Glutamatergic neuron (in vitro differentiated cells): ENCODE data around the gene ARL8B. TPM values are rescaled to one million over a fixed set of nuclear protein-coding genes. Genes with fewer than 3 reads are reported as not detected.

Source experiments
- DNase-seq: peaks from one replicate; pipeline ENCODE4 v3.0.0; 2022
- H3K27ac Mint-ChIP-seq: one replicate; pipeline ENCODE4 v1.8.0; 2020; ENCODE audit warnings: mild to moderate bottlenecking, mixed read lengths, inconsistent platforms; ENCODE audit not compliant: unreplicated experiment
- H3K27me3 Mint-ChIP-seq: one replicate; pipeline ENCODE4 v1.8.0; 2020; ENCODE audit warnings: mild to moderate bottlenecking, moderate library complexity, mixed read lengths, inconsistent platforms; ENCODE audit not compliant: unreplicated experiment
- H3K36me3 Mint-ChIP-seq: one replicate; pipeline ENCODE4 v1.8.0; 2020; ENCODE audit warnings: mild to moderate bottlenecking, mixed read lengths, inconsistent platforms; ENCODE audit not compliant: unreplicated experiment
- H3K4me1 Mint-ChIP-seq: one replicate; pipeline ENCODE4 v1.8.0; 2020; ENCODE audit warnings: mild to moderate bottlenecking, low read depth, mixed read lengths, inconsistent platforms; ENCODE audit not compliant: unreplicated experiment
- H3K4me3 Mint-ChIP-seq: one replicate; pipeline ENCODE4 v1.8.0; 2020; ENCODE audit warnings: mild to moderate bottlenecking, mixed read lengths, inconsistent platforms; ENCODE audit not compliant: unreplicated experiment
- H3K9me3 Mint-ChIP-seq: one replicate; pipeline ENCODE4 v1.8.0; 2020; ENCODE audit warnings: mild to moderate bottlenecking, moderate library complexity, mixed read lengths, inconsistent platforms; ENCODE audit not compliant: unreplicated experiment
- CTCF ChIP-seq: fragments of 200-600 bp; sonication (generic); IDR thresholded peaks from one replicate; pipeline ENCODE4 v1.5.0; 2021; ENCODE audit not compliant: partially characterized antibody, unreplicated experiment
- total RNA-seq: library from RNA; stranded (reverse); fragmentation: NEBNext Ultra II Directional; extraction: Animal tissue kit (Norgen Biotek cat#: 25700); gene quantifications from one replicate; pipeline ENCODE4 v1.2.1, GENCODE V29; 2021; ENCODE audit not compliant: unreplicated experiment

ARL8B gene
- total RNA-seq, 1 donor from 2014 or later = 33.9 TPM

GRCh38 chr3:5120446-5120845 is 1.6 kb upstream of the ARL8B start:
- H3K4me1 Mint-ChIP-seq = peaks cover 6% of the 10 kb centered on the region
- DNase-seq = no peak
- H3K27ac Mint-ChIP-seq = no peak overlapping the region
- H3K27me3 Mint-ChIP-seq = peaks cover 4% of the 10 kb centered on the region
- TF ChIP-seq CTCF = no peak
- H3K4me3 Mint-ChIP-seq = no peak overlapping the region
- H3K9me3 Mint-ChIP-seq = no peaks in the 10 kb centered on the region
- H3K36me3 Mint-ChIP-seq = peaks cover 8% of the 10 kb centered on the region

GRCh38 chr3:5122741-5123706 is 932 bp downstream of the ARL8B start:
- peak overlapping the region; percentile 92 for H3K4me3 Mint-ChIP-seq
- peaks cover 2% of the 10 kb centered on the region for H3K27me3 Mint-ChIP-seq
- peaks cover 6% of the 10 kb centered on the region for H3K4me1 Mint-ChIP-seq
- TF ChIP-seq CTCF = no peak
- no peaks in the 10 kb centered on the region for H3K36me3 Mint-ChIP-seq
- peak; percentile 28 for DNase-seq
- H3K27ac Mint-ChIP-seq = peak overlapping the region; percentile 84
- H3K9me3 Mint-ChIP-seq = no peaks in the 10 kb centered on the region

GRCh38 chr3:5123937-5124336 is 1.8 kb downstream of the ARL8B start:
- Mint-ChIP-seq H3K4me1 (peaks cover 6% of the 10 kb centered on the region), H3K27ac (no peak overlapping the region), H3K27me3 (peaks cover 2% of the 10 kb centered on the region), H3K9me3 (no peaks in the 10 kb centered on the region), H3K36me3 (no peaks in the 10 kb centered on the region), H3K4me3 (peak overlapping the region; percentile 61)
- TF ChIP-seq CTCF = no peak
- DNase-seq = no peak

- no peak overlapping the region for H3K27ac Mint-ChIP-seq
- no peaks in the 10 kb centered on the region for H3K9me3 Mint-ChIP-seq
- H3K4me3 Mint-ChIP-seq = no peak overlapping the region
- H3K27me3 Mint-ChIP-seq = peaks cover 2% of the 10 kb centered on the region
- no peak for DNase-seq
- H3K4me1 Mint-ChIP-seq = peaks cover 6% of the 10 kb centered on the region
- no peak for TF ChIP-seq CTCF
- H3K36me3 Mint-ChIP-seq = no peaks in the 10 kb centered on the region
Measured at GRCh38 chr3:5126586-5126985, 4.5 kb downstream of the ARL8B start.

GRCh38 chr3:5128849-5129248 is 6.8 kb downstream of the ARL8B start:
- Mint-ChIP-seq H3K4me1 (peaks cover 3% of the 10 kb centered on the region), H3K4me3 (no peak overlapping the region), H3K36me3 (no peaks in the 10 kb centered on the region), H3K9me3 (no peaks in the 10 kb centered on the region), H3K27me3 (no peaks in the 10 kb centered on the region), H3K27ac (no peak overlapping the region)
- no peak for TF ChIP-seq CTCF
- no peak for DNase-seq
